Non-pigmented ciliary epithelial cell (primary cell): Measurements from ENCODE around the gene ZC3H15.

ENCODE experiments used
- DNase-seq: peaks from one replicate; pipeline ENCODE4 v3.0.0-alpha.2; 2010; ENCODE audit warnings: low read depth

The ZC3H15 gene

GRCh38 chr2:186543561-186544131, 57.6 kb downstream of the ZC3H15 start:
- DNase-seq, result no peak

- DNase-seq, result no peak
Measured at GRCh38 chr2:186544255-186544675, 58.2 kb downstream of the ZC3H15 start.

DNA sequence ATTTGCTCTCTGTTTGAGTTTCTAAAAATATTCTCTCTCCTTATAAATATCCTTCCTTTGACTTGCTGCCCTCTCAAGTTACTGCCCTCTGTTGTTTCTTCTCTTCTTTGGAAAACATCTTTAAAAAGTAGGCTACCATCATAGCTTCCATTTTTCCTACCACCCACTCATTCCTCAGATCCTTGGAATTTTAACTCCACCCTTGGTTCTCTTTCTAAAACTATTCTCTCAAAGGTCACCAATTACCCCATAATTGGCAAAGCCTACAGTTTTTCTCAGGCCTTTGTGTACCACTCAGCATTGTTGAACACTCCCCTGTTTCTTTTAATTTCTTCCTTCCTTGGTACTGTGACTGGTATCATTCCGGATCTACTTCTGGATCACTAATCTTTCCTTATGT, 60.8 kb downstream of the ZC3H15 start:
- no peak for DNase-seq

- no peak for DNase-seq
Measured at GRCh38 chr2:186551323-186552050, 65.4 kb downstream of the ZC3H15 start.

- DNase-seq, result no peak
Measured at GRCh38 chr2:186554429-186554828, 68.4 kb downstream of the ZC3H15 start.

DNA sequence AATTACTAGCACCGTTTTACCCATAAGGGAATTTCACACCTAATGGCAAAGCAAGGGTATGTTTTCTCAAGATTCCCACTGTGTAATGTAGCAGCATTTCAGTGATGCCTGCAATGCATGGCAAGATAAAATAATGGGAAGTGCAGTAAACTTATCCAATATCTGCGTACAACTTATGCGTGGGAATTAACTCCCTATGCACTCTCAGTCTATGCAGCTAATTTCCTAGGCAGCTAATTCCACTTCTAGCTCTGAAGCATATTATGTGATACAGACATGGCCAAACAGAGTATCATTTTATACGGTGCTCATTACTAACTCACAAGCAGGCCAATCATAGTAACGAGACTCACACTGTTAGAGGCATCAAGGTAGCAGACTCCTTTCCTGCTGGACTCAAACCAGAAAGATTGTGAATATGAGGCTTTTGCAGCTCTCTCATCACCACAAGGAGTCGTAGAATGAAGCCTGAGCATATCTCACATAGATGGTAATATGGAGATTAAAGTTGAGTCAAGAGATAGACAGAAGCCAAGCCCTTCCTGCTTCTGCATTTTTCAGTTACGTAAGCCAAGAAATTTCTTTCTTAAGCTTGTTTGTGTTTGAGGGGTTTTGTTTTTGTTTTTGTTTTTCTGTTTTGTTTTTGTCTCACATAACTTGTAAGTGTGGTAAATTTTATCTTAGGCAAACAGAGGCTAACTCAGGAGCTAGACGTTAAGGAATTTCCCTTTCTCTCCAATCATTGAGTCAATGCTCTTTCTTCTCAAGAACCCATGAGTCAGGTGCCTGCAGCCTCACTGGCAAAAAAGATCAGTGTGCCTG, 69.0 kb downstream of the ZC3H15 start:
- no peak for DNase-seq

- DNase-seq, result no peak
Measured at GRCh38 chr2:186558512-186559276, 72.6 kb downstream of the ZC3H15 start.
